Measurements from ENCODE around the gene CYB5R3.
"Not testable (repeated sequence)": the region's sequence is repeated elsewhere in the genome, so short reads cannot be mapped to it uniquely, and the experiment has no call there.

CYB5R3 gene

DNA sequence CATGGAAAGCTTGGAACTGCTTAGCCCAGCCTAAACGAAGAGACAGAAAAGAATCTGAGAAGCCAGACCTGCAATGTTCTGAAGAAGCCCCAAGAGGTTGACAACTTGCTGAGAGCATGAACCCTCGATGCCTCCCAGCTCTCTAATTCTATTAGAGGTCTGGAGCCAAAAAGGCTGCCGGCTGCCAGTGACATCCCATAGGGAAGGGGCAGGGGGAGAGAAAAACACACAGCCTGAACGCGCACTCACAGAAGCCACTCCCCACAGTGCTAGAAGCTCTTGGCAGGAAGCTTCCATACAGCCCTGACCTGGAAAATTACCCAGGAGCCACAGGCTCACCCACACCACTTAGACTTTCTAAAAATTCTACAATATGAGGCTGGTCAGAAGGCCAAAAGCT lies 52.9 kb downstream of the CYB5R3 start:
- no peak for DNase-seq

- DNase-seq, result no peak
Measured at GRCh38 chr22:42595434-42595833, 53.8 kb downstream of the CYB5R3 start.

GRCh38 chr22:42591987-42592386 lies 57.2 kb downstream of the CYB5R3 start:
- no peak for DNase-seq

GRCh38 chr22:42587588-42588175 lies 61.5 kb downstream of the CYB5R3 start:
- no peak for DNase-seq

- DNase-seq, result no peak
Measured at GRCh38 chr22:42586381-42586780, 62.8 kb downstream of the CYB5R3 start.

DNA sequence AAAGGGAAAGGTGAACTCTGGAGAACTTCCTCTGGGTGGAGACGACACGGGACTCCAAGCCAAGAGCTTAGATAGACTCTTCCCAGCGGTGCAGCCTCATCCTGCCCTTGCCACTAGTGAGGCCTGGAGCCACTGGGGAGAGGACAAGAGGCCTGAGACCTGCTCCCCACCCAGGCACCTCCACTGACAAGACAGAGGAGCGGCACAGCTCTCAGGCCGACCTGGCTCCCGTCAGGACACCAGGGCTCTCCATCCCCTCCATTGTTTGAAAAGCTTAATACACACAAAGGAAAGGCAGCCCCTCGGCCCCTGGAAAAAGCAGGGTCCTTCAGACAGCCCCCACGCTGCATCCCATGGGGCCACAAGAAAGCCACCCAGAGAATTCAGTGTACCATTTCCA lies 64.1 kb downstream of the CYB5R3 start:
- no peak for DNase-seq

GRCh38 chr22:42584364-42584940 lies 64.7 kb downstream of the CYB5R3 start:
- no peak for DNase-seq

- DNase-seq, result no peak
Measured at GRCh38 chr22:42582987-42583386, 66.2 kb downstream of the CYB5R3 start.

- peak; percentile 26 for DNase-seq
Measured at GRCh38 chr22:42581762-42582716, 67.2 kb downstream of the CYB5R3 start.

DNA sequence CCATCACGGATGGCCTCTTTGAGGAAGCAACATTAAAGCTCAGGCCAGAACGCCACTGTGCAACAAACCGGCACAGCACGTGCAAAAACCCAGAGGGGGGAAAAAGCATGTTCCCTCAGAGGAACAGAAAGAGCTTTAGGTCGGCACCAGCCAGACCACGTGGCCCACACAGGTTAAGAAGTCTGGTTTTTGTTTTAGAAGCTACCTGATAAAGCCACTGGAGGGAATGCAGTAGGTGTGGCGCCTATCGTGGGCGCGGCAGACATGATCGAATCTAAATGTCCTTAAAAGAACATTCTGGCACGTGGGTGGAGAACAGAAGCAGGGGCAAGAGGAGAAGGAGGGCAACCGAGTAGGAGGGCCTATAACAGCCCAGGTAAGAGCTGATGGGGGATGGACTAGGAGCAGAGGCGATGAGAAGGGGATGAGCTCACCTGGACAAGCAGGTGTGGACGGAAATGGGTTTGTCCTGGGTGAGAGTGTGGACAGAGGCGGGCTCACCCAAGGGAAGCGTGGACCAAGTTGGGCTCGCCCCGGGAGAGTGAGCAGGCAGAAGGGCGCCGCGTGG lies 67.9 kb downstream of the CYB5R3 start:
- not testable (repeated sequence) for DNase-seq

DNA sequence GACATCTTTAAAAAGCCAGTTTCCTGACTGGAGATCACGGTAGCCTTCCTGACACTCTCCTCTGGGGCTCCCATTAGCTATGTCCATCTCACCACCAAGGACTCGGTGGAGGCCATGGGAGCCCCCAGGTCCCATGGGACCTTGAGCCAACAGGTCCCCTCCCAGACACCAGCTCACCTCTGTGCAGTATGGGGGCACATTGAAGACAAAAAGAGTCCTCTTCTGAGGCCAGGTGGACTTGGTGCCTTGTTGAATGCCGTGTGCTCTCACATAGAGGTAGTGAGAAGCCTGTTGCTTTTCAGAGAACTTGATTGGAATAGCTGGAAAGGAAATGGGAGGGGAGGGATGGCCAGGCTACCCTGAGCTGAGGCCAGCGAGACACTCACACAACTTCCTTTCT lies 69.2 kb downstream of the CYB5R3 start:
- not testable (repeated sequence) for DNase-seq

- no peak for DNase-seq
Measured at GRCh38 chr22:42577623-42578240, 71.5 kb downstream of the CYB5R3 start.

DNA sequence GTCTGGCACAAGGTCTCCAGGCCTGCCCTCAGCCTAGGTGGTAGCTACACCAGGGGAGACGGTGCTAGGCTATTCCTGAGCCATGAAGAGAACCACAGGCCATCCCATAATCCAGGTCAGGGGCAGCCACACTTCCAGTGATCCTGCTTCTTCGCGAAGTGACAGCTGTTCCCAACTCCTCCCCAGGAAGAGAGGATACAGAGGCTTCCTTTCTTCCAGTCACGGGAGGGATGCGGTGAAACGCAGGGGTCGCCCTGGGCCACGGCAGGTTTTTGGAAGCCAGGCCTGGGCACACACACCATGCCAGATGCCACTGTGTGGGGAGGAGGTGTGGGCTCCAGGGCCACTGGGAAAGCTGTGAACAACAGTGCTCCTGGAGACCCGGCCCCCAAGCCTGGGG lies 72.1 kb downstream of the CYB5R3 start:
- not testable (repeated sequence) for DNase-seq

DNA sequence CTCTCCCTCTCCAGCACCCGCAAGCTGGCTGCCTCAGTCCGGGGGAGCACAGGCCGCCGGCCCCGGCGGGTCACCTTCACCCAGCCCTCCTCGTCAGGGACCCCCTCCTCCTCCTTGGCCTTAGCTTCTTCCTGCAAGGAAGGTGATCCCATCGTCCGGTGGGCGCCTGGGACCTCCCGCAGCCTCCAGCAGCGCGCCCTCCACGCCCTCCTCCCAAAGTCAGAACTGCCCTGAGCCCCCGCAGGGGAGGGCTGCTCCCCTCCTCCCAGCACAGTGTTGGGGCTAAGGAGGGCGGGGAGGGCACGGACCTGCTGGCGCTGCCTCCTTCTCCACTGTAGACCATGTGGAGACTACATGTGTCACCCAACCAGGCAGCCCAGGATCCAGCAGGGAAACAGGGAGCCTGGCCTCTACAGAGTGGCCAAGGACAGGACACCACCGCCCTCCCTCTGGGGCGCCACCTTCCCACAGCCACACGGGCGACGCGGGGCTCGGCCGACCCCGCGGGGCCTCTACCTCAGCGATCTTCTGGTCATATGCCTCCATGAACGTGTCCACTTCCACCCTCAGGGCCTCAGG lies 73.1 kb downstream of the CYB5R3 start:
- not testable (repeated sequence) for DNase-seq

- DNase-seq, result not testable (repeated sequence)
Measured at GRCh38 chr22:42574468-42574867, 74.7 kb downstream of the CYB5R3 start.

DNA sequence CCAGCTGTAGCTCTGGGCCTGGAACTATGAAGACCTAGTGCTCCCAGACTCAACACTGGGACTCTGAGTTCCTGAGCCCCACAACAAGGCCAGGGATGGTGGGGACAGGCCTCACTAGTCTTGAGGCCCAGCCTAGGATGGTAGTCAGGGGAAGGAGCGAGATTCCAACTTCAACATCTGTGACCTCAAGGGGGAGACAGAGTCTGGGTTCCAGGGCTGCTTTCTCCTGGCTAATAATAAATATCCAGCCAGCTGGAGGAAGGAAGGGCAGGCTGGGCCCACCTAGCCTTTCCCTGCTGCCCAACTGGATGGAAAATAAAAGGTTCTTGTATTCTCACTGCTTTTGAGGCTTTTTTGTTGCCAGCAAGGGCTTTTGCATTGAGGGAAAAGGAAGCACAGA lies 75.1 kb downstream of the CYB5R3 start:
- DNase-seq, result not testable (repeated sequence)

GRCh38 chr22:42571068-42571467 lies 78.1 kb downstream of the CYB5R3 start:
- not testable (repeated sequence) for DNase-seq

GRCh38 chr22:42570580-42570979 lies 78.6 kb downstream of the CYB5R3 start:
- not testable (repeated sequence) for DNase-seq

- DNase-seq, result not testable (repeated sequence)
Measured at GRCh38 chr22:42567950-42568349, 81.2 kb downstream of the CYB5R3 start.
